Endothelial cell (in vitro differentiated cells): ENCODE data around the gene ME2. TPM values are rescaled to one million over a fixed set of nuclear protein-coding genes. Genes with fewer than 3 reads are reported as not detected.
"Not testable (repeated sequence)": the region's sequence is repeated elsewhere in the genome, so short reads cannot be mapped to it uniquely, and the experiment has no call there.

Source experiments
- DNase-seq: peaks from one replicate; pipeline ENCODE4 v3.0.0; 2021; ENCODE audit warnings: low spot score
- H3K27ac Mint-ChIP-seq: one replicate; pipeline ENCODE4 v1.8.0; 2021; ENCODE audit warnings: mixed read lengths, inconsistent platforms; ENCODE audit not compliant: unreplicated experiment
- H3K27me3 Mint-ChIP-seq: one replicate; pipeline ENCODE4 v1.8.0; 2021; ENCODE audit warnings: mild to moderate bottlenecking, moderate library complexity, mixed read lengths, inconsistent platforms; ENCODE audit not compliant: unreplicated experiment
- H3K36me3 Mint-ChIP-seq: one replicate; pipeline ENCODE4 v1.8.0; 2021; ENCODE audit warnings: mild to moderate bottlenecking, low read depth, mixed read lengths, inconsistent platforms; ENCODE audit not compliant: unreplicated experiment
- H3K4me1 Mint-ChIP-seq: one replicate; pipeline ENCODE4 v1.8.0; 2021; ENCODE audit warnings: mild to moderate bottlenecking, mixed read lengths, inconsistent platforms; ENCODE audit not compliant: unreplicated experiment
- H3K4me3 Mint-ChIP-seq: one replicate; pipeline ENCODE4 v1.8.0; 2021; ENCODE audit warnings: mild to moderate bottlenecking, mixed read lengths, inconsistent platforms; ENCODE audit not compliant: unreplicated experiment
- H3K9me3 Mint-ChIP-seq: one replicate; pipeline ENCODE4 v1.8.0; 2021; ENCODE audit warnings: mixed read lengths, inconsistent platforms; ENCODE audit not compliant: unreplicated experiment
- CTCF ChIP-seq: fragments of 200-600 bp; sonication (generic); IDR thresholded peaks from one replicate; pipeline ENCODE4 v1.5.0; 2021; ENCODE audit warnings: antibody characterized with exemption; ENCODE audit not compliant: unreplicated experiment
- total RNA-seq: library from RNA; stranded (reverse); fragmentation: NEBNext Ultra II Directional; extraction: Animal tissue kit (Norgen Biotek cat#: 25700); gene quantifications from one replicate; pipeline ENCODE4 v1.2.1, GENCODE V29; 2021; ENCODE audit not compliant: unreplicated experiment

ME2 gene
- total RNA-seq, 1 donor from 2014 or later: 41.9 TPM

- no peak for TF ChIP-seq CTCF
- Mint-ChIP-seq H3K27me3 (no peaks in the 10 kb centered on the region), H3K36me3 (no peaks in the 10 kb centered on the region), H3K9me3 (no peaks in the 10 kb centered on the region), H3K27ac (no peak overlapping the region), H3K4me3 (no peak overlapping the region), H3K4me1 (peaks cover 5% of the 10 kb centered on the region)
- DNase-seq: no peak
Measured at GRCh38 chr18:50850307-50851065, 28.4 kb upstream of the ME2 start.

GRCh38 chr18:50853863-50854271, 25.1 kb upstream of the ME2 start:
- Mint-ChIP-seq H3K27me3 (peaks cover 2% of the 10 kb centered on the region), H3K27ac (no peak overlapping the region)

GRCh38 chr18:50855976-50856757, 22.8 kb upstream of the ME2 start:
- peaks cover 2% of the 10 kb centered on the region for H3K27me3 Mint-ChIP-seq
- H3K36me3 Mint-ChIP-seq: no peaks in the 10 kb centered on the region
- DNase-seq: no peak
- H3K4me3 Mint-ChIP-seq: no peak overlapping the region
- no peak overlapping the region for H3K27ac Mint-ChIP-seq
- no peaks in the 10 kb centered on the region for H3K9me3 Mint-ChIP-seq
- H3K4me1 Mint-ChIP-seq: no peaks in the 10 kb centered on the region
- TF ChIP-seq CTCF: no peak

More at GRCh38 chr18:50853863-50854271, 25.1 kb upstream of the ME2 start:
- no peaks in the 10 kb centered on the region for H3K9me3 Mint-ChIP-seq
- no peaks in the 10 kb centered on the region for H3K36me3 Mint-ChIP-seq
- no peak for TF ChIP-seq CTCF
- H3K4me3 Mint-ChIP-seq: no peak overlapping the region
- H3K4me1 Mint-ChIP-seq: no peaks in the 10 kb centered on the region
- DNase-seq: no peak

- H3K9me3 Mint-ChIP-seq, H3K4me1 Mint-ChIP-seq, H3K4me3 Mint-ChIP-seq, H3K27ac Mint-ChIP-seq, H3K36me3 Mint-ChIP-seq, H3K27me3 Mint-ChIP-seq, DNase-seq: not testable (repeated sequence)
Measured at GRCh38 chr18:50857166-50857565, 21.8 kb upstream of the ME2 start.

- no peak for DNase-seq
- Mint-ChIP-seq H3K9me3 (no peaks in the 10 kb centered on the region), H3K4me3 (no peak overlapping the region), H3K36me3 (no peaks in the 10 kb centered on the region), H3K4me1 (no peaks in the 10 kb centered on the region), H3K27me3 (peaks cover 2% of the 10 kb centered on the region), H3K27ac (no peak overlapping the region)
- no peak for TF ChIP-seq CTCF
Measured at GRCh38 chr18:50857694-50858093, 21.2 kb upstream of the ME2 start.
